DOHH2 (cell line): ENCODE results near the gene KAT2B.

Experiments used
- H3F3A ChIP-seq: fragments of 200-600 bp; sonication (generic), shearing (Covaris generic); 2 replicates; pipeline ENCODE4 v1.6.0; 2016; ENCODE audit warnings: antibody characterized with exemption, mild to moderate bottlenecking; ENCODE audit not compliant: control insufficient read depth, insufficient read depth
- H3K27ac ChIP-seq: fragments of 200-600 bp; sonication (generic); 2 replicates; pipeline ENCODE4 v1.5.1; 2014; ENCODE audit warnings: low read depth, mild to moderate bottlenecking, low read length, moderate library complexity
- H3K27me3 ChIP-seq: fragments of 200-600 bp; sonication (generic); 2 replicates; pipeline ENCODE4 v1.6.1; 2014; ENCODE audit warnings: mild to moderate bottlenecking, low read length, mixed read lengths; ENCODE audit not compliant: control insufficient read depth
- H3K36me3 ChIP-seq: fragments of 200-600 bp; sonication (generic); 2 replicates; pipeline ENCODE4 v1.6.1; 2014; ENCODE audit warnings: mild to moderate bottlenecking, low read length, moderate library complexity, mixed read lengths; ENCODE audit not compliant: control insufficient read depth
- H3K4me1 ChIP-seq: fragments of 200-600 bp; sonication (generic); 2 replicates; pipeline ENCODE4 v1.6.1; 2014; ENCODE audit warnings: mild to moderate bottlenecking, low read length, mixed read lengths; ENCODE audit not compliant: control insufficient read depth
- H3K4me2 ChIP-seq: fragments of 200-600 bp; sonication (generic); 2 replicates; pipeline ENCODE4 v1.6.0; 2014; ENCODE audit warnings: mild to moderate bottlenecking, low read length, moderate library complexity
- H3K4me3 ChIP-seq: fragments of 200-600 bp; sonication (generic); 2 replicates; pipeline ENCODE4 v1.5.1; 2014; ENCODE audit warnings: mild to moderate bottlenecking, low read length, mixed read lengths
- H3K79me2 ChIP-seq: fragments of 200-600 bp; sonication (generic); 2 replicates; pipeline ENCODE4 v1.6.1; 2014; ENCODE audit warnings: mild to moderate bottlenecking, low read length, mixed read lengths; ENCODE audit not compliant: control insufficient read depth
- H3K9me2 ChIP-seq: fragments of 200-600 bp; sonication (generic); replicated peaks from 2 replicates; pipeline ENCODE4 v1.6.1; 2014; ENCODE audit warnings: mild to moderate bottlenecking, low read length, mixed read lengths; ENCODE audit not compliant: control insufficient read depth
- H3K9me3 ChIP-seq: fragments of 200-600 bp; sonication (generic); 2 replicates; pipeline ENCODE4 v1.6.1; 2014; ENCODE audit warnings: antibody characterized with exemption, low read length, mixed read lengths; ENCODE audit not compliant: control insufficient read depth, insufficient read depth
- H4K20me1 ChIP-seq: fragments of 200-600 bp; sonication (generic); 2 replicates; pipeline ENCODE4 v1.6.0; 2014; ENCODE audit warnings: low read depth, mild to moderate bottlenecking, antibody characterized with exemption, low read length, moderate library complexity; ENCODE audit not compliant: control insufficient read depth, insufficient read depth
- CTCF ChIP-seq: fragments of 200-600 bp; sonication (generic); IDR thresholded peaks from one replicate; pipeline ENCODE4 v1.5.1; 2014; ENCODE audit warnings: antibody characterized with exemption, mild to moderate bottlenecking, low read depth, low read length; ENCODE audit not compliant: poor library complexity, severe bottlenecking
- EZH2phosphoT487 ChIP-seq: fragments of 200-600 bp; sonication (generic); IDR thresholded peaks from 2 replicates; pipeline ENCODE4 v1.6.1; 2017; ENCODE audit warnings: borderline replicate concordance, mild to moderate bottlenecking, antibody characterized with exemption, low read length, moderate library complexity, mixed read lengths

KAT2B gene

GRCh38 chr3:20066079-20066478 is 25.8 kb downstream of the KAT2B start:
- Histone ChIP-seq H3K9me3 (no peaks in the 10 kb centered on the region), H4K20me1 (0 out of 2 replicates have a peak, but pooled peaks cover 4% of the 10 kb centered on the region), H3K27ac (no peak overlapping the region), H3K4me1 (peaks cover 2% of the 10 kb centered on the region), H3F3A (no peaks in the 10 kb centered on the region; the same call in 1 of the 2 replicates), H3K36me3 (no peaks in the 10 kb centered on the region), H3K4me3 (no peak overlapping the region), H3K79me2 (peaks cover 46% of the 10 kb centered on the region), H3K9me2 (no peaks in the 10 kb centered on the region), H3K27me3 (no peaks in the 10 kb centered on the region), H3K4me2 (no peak overlapping the region)
- TF ChIP-seq CTCF (no peak), EZH2phosphoT487 (no peak)

- H3K36me3 ChIP-seq, result no peaks in the 10 kb centered on the region
- no peak overlapping the region for H3K4me2 ChIP-seq
- H3F3A ChIP-seq, result no peaks in the 10 kb centered on the region; the same call in 1 of the 2 replicates
- TF ChIP-seq CTCF (no peak), EZH2phosphoT487 (no peak)
- no peaks in the 10 kb centered on the region for H3K9me3 ChIP-seq
- H3K9me2 ChIP-seq, result no peaks in the 10 kb centered on the region
- no peaks in the 10 kb centered on the region for H3K27me3 ChIP-seq
- peaks cover 42% of the 10 kb centered on the region for H3K79me2 ChIP-seq
- H3K27ac ChIP-seq, result no peak overlapping the region
- H3K4me1 ChIP-seq, result no peaks in the 10 kb centered on the region
- no peak overlapping the region for H3K4me3 ChIP-seq
- H4K20me1 ChIP-seq, result 0 out of 2 replicates have a peak, but pooled peaks cover 4% of the 10 kb centered on the region
Observed at GRCh38 chr3:20066850-20067617, 26.8 kb downstream of the KAT2B start.

GRCh38 chr3:20068512-20069177 is 28.4 kb downstream of the KAT2B start:
- H4K20me1 ChIP-seq, result 0 out of 2 replicates have a peak, but pooled peaks cover 4% of the 10 kb centered on the region
- TF ChIP-seq CTCF (no peak), EZH2phosphoT487 (no peak)
- H3K27me3 ChIP-seq, result no peaks in the 10 kb centered on the region
- no peak overlapping the region for H3K4me2 ChIP-seq
- H3F3A ChIP-seq, result no peaks in the 10 kb centered on the region; the same call in 1 of the 2 replicates
- H3K27ac ChIP-seq, result no peak overlapping the region
- H3K36me3 ChIP-seq, result no peaks in the 10 kb centered on the region
- H3K79me2 ChIP-seq, result peaks cover 32% of the 10 kb centered on the region
- no peaks in the 10 kb centered on the region for H3K9me3 ChIP-seq
- H3K9me2 ChIP-seq, result no peaks in the 10 kb centered on the region
- H3K4me3 ChIP-seq, result no peak overlapping the region
- H3K4me1 ChIP-seq, result no peaks in the 10 kb centered on the region
